Muscle of leg (tissue), 16 donors: ENCODE data around the gene FFAR3. TPM values are rescaled to one million over a fixed set of nuclear protein-coding genes. Genes with fewer than 3 reads are reported as not detected.

Experiments
- DNase-seq: peaks from one replicate; pipeline ENCODE4 v3.0.0; 2013
- H3K27ac ChIP-seq: one replicate; pipeline ENCODE4 v1.5.1; 2013; ENCODE audit warnings: mild to moderate bottlenecking, low read length, control low read depth
- H3K27me3 ChIP-seq: one replicate; pipeline ENCODE4 v1.6.1; 2013; ENCODE audit warnings: low read length; ENCODE audit not compliant: control insufficient read depth, insufficient read depth
- H3K36me3 ChIP-seq: one replicate; pipeline ENCODE4 v1.6.1; 2013; ENCODE audit warnings: low read length; ENCODE audit not compliant: control insufficient read depth, insufficient read depth
- H3K4me1 ChIP-seq: one replicate; pipeline ENCODE4 v1.6.1; 2013; ENCODE audit warnings: low read length; ENCODE audit not compliant: control insufficient read depth, insufficient read depth
- H3K4me3 ChIP-seq: one replicate; pipeline ENCODE4 v1.5.1; 2013; ENCODE audit warnings: low read length, control low read depth
- H3K9me3 ChIP-seq: replicated peaks from 2 replicates; pipeline ENCODE4 v1.6.1; 2013; ENCODE audit warnings: low read depth, low read length; ENCODE audit not compliant: control insufficient read depth
- WGBS: methylation state at CpG from one replicate; pipeline ENCODE4 v1.1.5; 2013; ENCODE audit warnings: missing lambda C conversion rate; ENCODE audit not compliant: insufficient coverage; 5-methylcytosine and 5-hydroxymethylcytosine counted together
- long read RNA-seq, 11 donors: transcript quantifications; one replicate each; lab custom pipeline, GENCODE V29; 2026
- polyA plus RNA-seq, 8 donors: library from polyadenylated mRNA; unstranded; fragments of 120-200 nt; gene quantifications; one replicate each; pipeline versions ENCODE4 v1.2.1 to v1.2.3, GENCODE V29; 2013; ENCODE audit warnings: inconsistent platforms in 1 of 8, low replicate concordance in 1 of 8; ENCODE audit not compliant: insufficient read length in 8 of 8, insufficient read depth in 1 of 8
- total RNA-seq: library from RNA; stranded (reverse); fragments of 120-200 nt; gene quantifications from one replicate; pipeline ENCODE4 v1.2.4, GENCODE V29; 2013

FFAR3 gene
- total RNA-seq = 0.22 TPM
- polyA plus RNA-seq = under 1 TPM in 5 of 8 donors, not detected in 3; 0.06 to 0.24 (median 0.16) TPM
- long read RNA-seq, donor 1 = 0 reads
- long read RNA-seq, donor 2 = 0 reads
- long read RNA-seq, donor 3 = 0 reads
- long read RNA-seq, donor 4 = 0 reads
- long read RNA-seq, donor 5 = 0 reads
- long read RNA-seq, donor 6 = 0 reads
- long read RNA-seq, donor 7 = 0 reads
- long read RNA-seq, donor 8 = 0 reads
- long read RNA-seq, donor 9 = 0 reads
- long read RNA-seq, donor 10, partial matches to known transcripts = 0 of 1 reads
- long read RNA-seq, donor 10, other reads (novel, unspliced or antisense) = 0 of 1 reads
- long read RNA-seq, donor 11 = 0 reads

- Histone ChIP-seq H3K36me3 (no peaks in the 10 kb centered on the region), H3K27ac (no peak within 1 kb of the TSS), H3K9me3 (no peaks in the 10 kb centered on the region), H3K4me3 (no peak within 1 kb of the TSS), H3K27me3 (peaks cover 2% of the 10 kb centered on the region), H3K4me1 (peaks cover 3% of the 10 kb centered on the region)
- WGBS = 33% methylated on average over 5 of the region's 18 CpGs
- DNase-seq = peak; percentile 80
Observed at GRCh38 chr19:35357867-35358573, at the start of gene FFAR3. FFAR3 (plus strand) TSS chr19:35358460; CDS start chr19:35358891, 431 bp downstream.

- 51% methylated on average over 6 of the region's 7 CpGs for WGBS
- Histone ChIP-seq H3K36me3 (no peaks in the 10 kb centered on the region), H3K27me3 (no peaks in the 10 kb centered on the region), H3K4me3 (no peak overlapping the region), H3K9me3 (no peaks in the 10 kb centered on the region), H3K4me1 (peaks cover 23% of the 10 kb centered on the region), H3K27ac (no peak overlapping the region)
- no peak for DNase-seq
Observed at GRCh38 chr19:35308910-35309309, 49.4 kb upstream of the FFAR3 start.

GRCh38 chr19:35309481-35310279 is 48.6 kb upstream of the FFAR3 start:
- 35% methylated on average over 45 of the region's 47 CpGs for WGBS
- Histone ChIP-seq H3K27me3 (no peaks in the 10 kb centered on the region), H3K4me3 (no peak overlapping the region)

GRCh38 chr19:35310331-35310730 is 47.9 kb upstream of the FFAR3 start:
- H3K27ac ChIP-seq = no peak overlapping the region
- WGBS = 83% methylated on average over 12 of the region's 12 CpGs
- H3K27me3 ChIP-seq = no peaks in the 10 kb centered on the region
- H3K9me3 ChIP-seq = no peaks in the 10 kb centered on the region
- H3K4me3 ChIP-seq = no peak overlapping the region
- peaks cover 23% of the 10 kb centered on the region for H3K4me1 ChIP-seq
- DNase-seq = no peak
- no peaks in the 10 kb centered on the region for H3K36me3 ChIP-seq

More at GRCh38 chr19:35309481-35310279, 48.6 kb upstream of the FFAR3 start:
- H3K36me3 ChIP-seq = no peaks in the 10 kb centered on the region
- peaks cover 23% of the 10 kb centered on the region for H3K4me1 ChIP-seq
- DNase-seq = peak; percentile 81
- H3K27ac ChIP-seq = no peak overlapping the region
- no peaks in the 10 kb centered on the region for H3K9me3 ChIP-seq

DNA sequence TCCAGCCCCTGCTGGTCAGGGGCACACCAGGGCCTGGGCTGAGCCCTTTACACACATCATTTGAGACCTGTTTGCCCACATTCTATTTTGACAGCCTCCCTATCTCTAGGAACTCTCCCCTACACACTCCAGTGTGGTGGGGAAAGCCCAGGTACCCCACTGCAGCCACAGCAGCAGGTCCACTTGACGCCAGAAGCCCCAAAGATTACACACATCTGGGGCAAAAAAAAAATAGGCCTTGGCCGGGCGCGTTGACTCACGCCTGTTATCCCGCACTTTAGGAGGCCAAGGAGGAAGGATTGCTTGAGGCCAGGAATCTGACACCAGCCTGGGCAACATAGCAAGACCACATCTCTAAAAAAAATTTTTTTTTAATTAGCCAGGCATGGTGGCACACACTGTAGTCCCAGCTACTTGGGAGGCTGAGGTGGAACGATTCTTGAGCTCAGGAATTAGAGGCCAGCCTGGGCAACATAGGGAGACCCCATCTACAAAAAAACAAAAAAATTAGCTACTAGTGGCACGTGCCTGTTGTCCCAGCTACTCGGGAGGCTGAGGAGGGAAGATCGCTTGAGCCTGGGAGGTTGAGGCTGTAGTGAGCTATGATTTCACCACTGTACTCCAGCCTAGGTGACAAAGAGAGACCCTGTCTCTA is 47.3 kb upstream of the FFAR3 start:
- 82% methylated on average over 5 of the region's 10 CpGs for WGBS
- no peak for DNase-seq
- Histone ChIP-seq H3K27ac (no peak overlapping the region), H3K9me3 (no peaks in the 10 kb centered on the region), H3K27me3 (no peaks in the 10 kb centered on the region), H3K36me3 (no peaks in the 10 kb centered on the region), H3K4me1 (peaks cover 23% of the 10 kb centered on the region), H3K4me3 (no peak overlapping the region)

DNA sequence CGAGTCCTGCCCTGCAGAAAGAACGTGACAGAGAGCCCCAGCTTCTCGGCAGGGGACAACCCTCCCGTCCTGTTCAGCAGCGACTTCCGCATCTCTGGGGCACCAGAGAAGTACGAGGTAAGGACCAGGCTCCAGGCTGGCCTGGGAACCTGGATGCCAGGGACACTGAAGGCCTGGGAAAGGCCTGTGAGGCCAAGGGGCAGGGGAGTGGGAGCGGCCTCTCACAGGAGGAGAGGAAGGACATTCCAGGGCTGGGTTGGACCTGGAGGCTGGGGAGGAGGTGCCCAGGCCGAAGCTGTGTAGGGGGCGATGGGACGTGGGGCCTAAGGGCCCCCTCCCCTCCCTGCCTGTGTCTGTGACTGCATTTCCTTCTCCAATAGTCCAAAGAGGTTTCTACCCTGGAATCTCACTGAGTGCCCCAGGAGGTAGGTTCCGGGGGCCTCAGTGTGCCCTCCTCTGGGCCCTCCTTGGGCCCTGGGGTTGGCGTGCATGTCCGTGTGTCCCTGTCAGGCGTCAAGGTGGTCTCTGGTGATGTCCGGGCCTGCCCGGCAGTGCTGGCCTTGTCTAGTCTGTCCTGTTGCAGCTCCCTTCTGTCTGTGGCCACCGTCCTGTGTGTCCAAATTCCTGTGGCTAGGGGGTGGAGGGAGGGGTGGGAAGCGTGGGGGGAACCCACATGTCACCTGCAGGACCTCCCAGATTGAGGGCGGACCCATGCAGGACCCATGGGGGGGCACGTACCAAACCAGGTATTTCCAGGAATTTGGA is 46.2 kb upstream of the FFAR3 start:
- Histone ChIP-seq H3K36me3 (no peaks in the 10 kb centered on the region), H3K27ac (no peak overlapping the region), H3K9me3 (no peaks in the 10 kb centered on the region), H3K4me1 (peaks cover 23% of the 10 kb centered on the region), H3K27me3 (no peaks in the 10 kb centered on the region), H3K4me3 (no peak overlapping the region)
- WGBS = 73% methylated on average over 16 of the region's 21 CpGs
- no peak for DNase-seq

GRCh38 chr19:35313587-35313986 is 44.7 kb upstream of the FFAR3 start:
- peaks cover 17% of the 10 kb centered on the region for H3K4me1 ChIP-seq
- H3K27ac ChIP-seq = no peak overlapping the region
- no peaks in the 10 kb centered on the region for H3K36me3 ChIP-seq
- H3K9me3 ChIP-seq = no peaks in the 10 kb centered on the region
- no peaks in the 10 kb centered on the region for H3K27me3 ChIP-seq
- H3K4me3 ChIP-seq = no peak overlapping the region
- 51% methylated on average over 6 of the region's 7 CpGs for WGBS
- no peak for DNase-seq

- no peak overlapping the region for H3K27ac ChIP-seq
- 89% methylated on average over 5 of the region's 8 CpGs for WGBS
Observed at GRCh38 chr19:35314031-35314430, 44.2 kb upstream of the FFAR3 start.

GRCh38 chr19:35314858-35315470 is 43.3 kb upstream of the FFAR3 start:
- 81% methylated on average over 6 of the region's 10 CpGs for WGBS
- H3K4me1 ChIP-seq = peaks cover 8% of the 10 kb centered on the region
- no peaks in the 10 kb centered on the region for H3K9me3 ChIP-seq
- no peaks in the 10 kb centered on the region for H3K27me3 ChIP-seq
- no peak overlapping the region for H3K4me3 ChIP-seq
- no peak for DNase-seq
- no peak overlapping the region for H3K27ac ChIP-seq
- H3K36me3 ChIP-seq = no peaks in the 10 kb centered on the region

More at GRCh38 chr19:35314031-35314430, 44.2 kb upstream of the FFAR3 start:
- no peak for DNase-seq
- Histone ChIP-seq H3K27me3 (no peaks in the 10 kb centered on the region), H3K36me3 (no peaks in the 10 kb centered on the region), H3K4me1 (peaks cover 16% of the 10 kb centered on the region), H3K4me3 (no peak overlapping the region), H3K9me3 (no peaks in the 10 kb centered on the region)
